Measurements from ENCODE around the gene SPTBN2.
A peak's percentile ranks its signal among the peaks of the same experiment; 100 is the strongest.
"Not testable (repeated sequence)": the region's sequence is repeated elsewhere in the genome, so short reads cannot be mapped to it uniquely, and the experiment has no call there.

Gene SPTBN2

DNA sequence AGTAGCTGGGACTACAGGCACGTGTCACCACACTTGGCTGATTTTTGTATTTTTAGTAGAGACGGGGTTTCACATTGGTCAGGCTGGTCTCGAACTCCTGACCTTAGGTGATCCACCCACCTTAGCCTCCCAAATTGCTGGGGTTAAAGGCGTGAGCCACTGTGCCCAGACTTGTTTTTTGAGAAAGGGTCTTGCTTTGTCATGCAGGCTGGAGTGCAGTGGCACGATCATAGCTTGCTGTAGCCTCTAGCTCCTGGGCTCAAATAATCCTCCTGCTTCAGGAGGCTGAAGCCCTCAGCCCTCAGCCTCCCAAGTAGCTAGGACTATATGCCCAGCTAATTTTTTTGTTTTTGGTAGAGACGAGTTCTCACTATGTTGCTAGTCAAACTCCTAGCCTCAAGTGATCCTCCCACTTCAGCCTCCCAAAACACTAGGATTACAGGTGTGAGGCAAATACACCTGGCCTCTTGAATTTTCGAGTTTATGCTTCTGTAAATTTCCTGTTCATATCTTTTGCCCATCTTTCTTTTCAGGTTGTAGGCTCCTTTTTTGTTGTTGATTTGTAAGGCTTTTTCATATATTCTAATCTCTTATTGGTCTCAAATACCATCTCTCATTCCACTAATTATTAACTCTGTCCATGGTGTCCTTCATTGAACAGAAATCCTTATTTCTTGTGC is 47.9 kb downstream of the SPTBN2 start:
- DNase-seq: no peak

GRCh38 chr11:66677599-66678375 is 51.2 kb downstream of the SPTBN2 start, which contains the start of gene RBM4B:
Gene RBM4B (minus strand): TSS chr11:66677887. CDS start chr11:66677079, 808 bp downstream.
- DNase-seq: peak; percentile 73

GRCh38 chr11:66676931-66677598 is 52.0 kb downstream of the SPTBN2 start:
- DNase-seq: peak; percentile 48

DNA sequence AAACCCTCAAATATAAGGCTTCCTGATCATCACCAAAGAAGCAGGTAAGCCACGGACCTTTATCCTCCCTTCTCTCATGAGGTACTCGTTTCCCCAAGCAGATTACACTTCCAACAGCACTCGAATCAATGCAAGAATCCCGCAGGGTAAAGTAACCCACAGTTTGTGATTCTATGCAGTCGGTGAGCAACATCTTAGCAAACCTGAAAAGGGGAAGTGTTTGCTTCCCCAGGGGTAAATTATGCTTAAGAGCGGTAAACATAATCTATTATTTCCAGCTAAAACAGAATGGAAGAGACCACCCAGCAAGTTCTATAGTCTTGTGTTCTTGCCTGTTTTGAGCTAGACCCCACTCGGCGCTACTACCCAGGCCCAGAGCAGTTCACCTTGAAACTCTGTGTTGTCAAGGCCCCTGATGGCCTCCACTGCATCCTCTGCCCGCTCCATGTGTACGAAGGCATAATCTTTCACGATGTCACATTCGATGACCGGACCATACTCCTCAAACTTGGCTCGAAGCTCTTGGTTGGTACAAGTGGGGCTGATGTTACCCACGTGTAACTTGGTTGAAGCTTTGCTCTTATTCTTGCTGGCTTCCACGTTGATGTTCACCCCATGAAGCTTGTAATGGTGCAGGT is 52.6 kb downstream of the SPTBN2 start:
- no peak for DNase-seq

DNA sequence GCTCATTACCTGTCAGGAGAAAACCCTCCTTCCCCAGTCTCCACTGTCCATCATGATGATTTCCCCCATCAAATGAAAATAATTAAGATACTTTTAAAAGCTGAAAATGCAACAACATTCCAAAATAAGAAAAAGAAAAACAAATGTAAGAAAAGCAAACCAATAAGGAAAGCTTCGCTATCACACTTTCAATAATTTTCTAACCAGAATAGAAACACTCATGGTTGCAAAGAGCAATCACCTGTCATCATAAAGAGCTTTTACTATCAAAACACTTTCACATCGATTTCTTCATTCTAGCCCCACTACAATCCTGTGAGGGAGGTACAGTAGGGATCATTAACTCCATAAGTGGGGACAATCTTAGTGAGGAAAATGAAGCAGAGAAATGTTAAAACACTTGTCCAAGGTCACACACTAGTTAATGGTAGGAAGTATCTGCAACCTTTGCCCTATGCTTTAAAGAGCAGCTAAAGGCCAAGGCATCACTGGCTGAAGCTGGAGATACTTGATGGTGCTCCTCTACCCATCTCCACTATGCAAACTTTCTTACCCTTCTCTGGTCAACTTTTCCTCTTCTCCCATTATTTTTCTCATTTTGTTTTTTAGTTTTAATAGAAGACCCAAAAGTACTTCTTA is 53.9 kb downstream of the SPTBN2 start:
- peak; percentile 39 for DNase-seq

DNA sequence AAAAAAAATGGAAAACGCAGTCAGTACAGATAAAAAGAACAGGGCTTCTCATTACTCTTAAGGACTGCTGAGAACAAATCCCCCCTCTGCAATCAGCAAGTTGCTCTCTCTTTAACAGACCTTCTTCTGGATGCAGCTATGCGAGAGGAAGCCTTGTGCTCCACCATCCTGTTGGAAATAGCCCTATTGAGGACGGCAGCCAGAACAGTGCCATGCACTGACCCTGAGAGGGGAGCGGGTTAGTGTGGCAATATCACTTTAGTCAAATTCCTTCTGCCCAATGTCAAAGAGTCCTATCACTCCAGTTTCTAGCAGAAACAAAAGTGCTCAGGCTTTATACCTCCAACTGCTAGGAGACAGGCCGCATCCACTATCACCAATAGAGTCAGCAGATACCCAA is 58.2 kb downstream of the SPTBN2 start:
- no peak for DNase-seq

DNA sequence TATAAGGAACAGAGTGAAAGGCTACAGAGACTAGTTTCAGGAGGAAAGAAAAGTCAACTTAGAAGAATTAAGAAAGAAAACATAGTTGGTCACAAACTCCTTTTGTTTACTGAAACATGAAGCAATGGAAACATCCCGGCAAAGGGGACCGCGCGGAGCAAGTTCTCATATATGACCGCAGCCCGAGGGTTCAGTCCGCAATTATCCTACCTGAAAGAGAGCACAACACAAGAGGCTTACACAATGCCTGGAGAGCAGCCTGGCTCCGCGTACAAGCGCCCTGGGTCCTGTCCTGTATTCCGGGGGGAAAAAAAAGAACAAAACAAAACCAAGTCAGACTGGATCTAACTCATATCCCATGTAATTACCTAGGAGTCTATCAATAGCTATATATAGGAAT is 63.6 kb downstream of the SPTBN2 start:
- no peak for DNase-seq

- DNase-seq: no peak
Observed at GRCh38 chr11:66663741-66664296, 65.2 kb downstream of the SPTBN2 start.

GRCh38 chr11:66659763-66660162 is 69.3 kb downstream of the SPTBN2 start:
- no peak for DNase-seq

- no peak for DNase-seq
Observed at GRCh38 chr11:66653123-66653522, 75.9 kb downstream of the SPTBN2 start.

GRCh38 chr11:66652651-66653050 is 76.4 kb downstream of the SPTBN2 start:
- no peak for DNase-seq

DNA sequence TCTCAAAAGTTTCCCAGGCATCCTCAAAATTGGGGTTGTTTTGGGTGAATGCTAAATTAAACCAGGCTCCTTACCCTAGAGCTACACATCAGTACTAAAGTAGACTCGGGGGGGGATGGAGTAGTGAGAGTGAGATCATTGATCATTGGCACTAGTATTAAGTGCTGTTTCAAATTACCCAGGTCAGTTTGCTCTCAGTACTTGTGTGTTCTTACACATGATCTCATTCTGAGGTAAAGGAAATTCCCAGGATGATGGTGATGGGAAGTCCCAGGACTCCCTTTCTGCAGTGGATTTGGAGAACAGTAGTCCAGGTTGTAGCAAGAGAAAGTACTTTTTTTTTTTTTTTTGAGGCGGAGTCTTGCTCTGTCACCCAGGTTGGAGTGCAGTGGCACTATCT is 78.0 kb downstream of the SPTBN2 start:
- no peak for DNase-seq

- DNase-seq: no peak
Observed at GRCh38 chr11:66649903-66650302, 79.1 kb downstream of the SPTBN2 start.

- DNase-seq: no peak
Observed at GRCh38 chr11:66646828-66647227, 82.2 kb downstream of the SPTBN2 start.

DNA sequence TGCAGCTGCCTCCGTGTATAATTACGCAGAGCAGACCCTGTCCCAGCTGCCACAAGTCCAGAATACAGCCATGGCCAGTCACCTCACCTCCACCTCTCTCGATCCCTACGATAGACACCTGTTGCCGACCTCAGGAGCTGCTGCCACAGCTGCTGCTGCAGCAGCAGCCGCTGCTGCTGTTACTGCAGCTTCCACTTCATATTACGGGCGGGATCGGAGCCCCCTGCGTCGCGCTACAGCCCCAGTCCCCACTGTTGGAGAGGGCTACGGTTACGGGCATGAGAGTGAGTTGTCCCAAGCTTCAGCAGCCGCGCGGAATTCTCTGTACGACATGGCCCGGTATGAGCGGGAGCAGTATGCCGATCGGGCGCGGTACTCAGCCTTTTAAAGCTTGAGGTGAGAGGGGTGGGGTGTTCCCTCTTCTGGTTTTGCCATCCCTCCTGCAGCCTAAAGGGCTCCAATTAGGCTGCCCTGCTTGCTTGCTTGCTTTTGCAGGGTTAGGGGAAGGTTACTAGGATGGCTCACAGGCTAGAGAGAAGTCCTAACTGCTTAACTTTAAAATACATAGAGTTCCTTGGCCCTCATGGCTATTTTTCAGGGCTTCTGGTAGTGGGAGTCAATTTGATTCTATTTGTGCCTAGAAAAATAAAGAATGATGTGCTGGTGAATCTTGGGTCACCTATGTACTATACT is 85.1 kb downstream of the SPTBN2 start:
- DNase-seq: no peak

- DNase-seq: no peak
Observed at GRCh38 chr11:66641834-66642233, 87.2 kb downstream of the SPTBN2 start.

DNA sequence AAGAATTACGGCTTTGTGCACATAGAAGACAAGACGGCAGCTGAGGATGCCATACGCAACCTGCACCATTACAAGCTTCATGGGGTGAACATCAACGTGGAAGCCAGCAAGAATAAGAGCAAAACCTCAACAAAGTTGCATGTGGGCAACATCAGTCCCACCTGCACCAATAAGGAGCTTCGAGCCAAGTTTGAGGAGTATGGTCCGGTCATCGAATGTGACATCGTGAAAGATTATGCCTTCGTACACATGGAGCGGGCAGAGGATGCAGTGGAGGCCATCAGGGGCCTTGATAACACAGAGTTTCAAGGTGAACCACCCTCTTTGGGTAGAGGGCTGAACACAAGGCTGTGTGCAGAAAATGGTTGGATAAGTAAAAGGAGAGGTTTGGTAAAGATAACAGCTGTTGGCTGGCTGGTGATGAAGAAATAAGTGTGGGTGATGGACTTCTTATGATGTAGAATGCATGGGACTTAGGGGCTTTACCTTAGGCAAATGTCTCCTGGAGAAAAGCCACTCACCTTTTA is 89.1 kb downstream of the SPTBN2 start:
- not testable (repeated sequence) for DNase-seq

GRCh38 chr11:66639066-66639813 is 89.8 kb downstream of the SPTBN2 start:
- DNase-seq: no peak

DNA sequence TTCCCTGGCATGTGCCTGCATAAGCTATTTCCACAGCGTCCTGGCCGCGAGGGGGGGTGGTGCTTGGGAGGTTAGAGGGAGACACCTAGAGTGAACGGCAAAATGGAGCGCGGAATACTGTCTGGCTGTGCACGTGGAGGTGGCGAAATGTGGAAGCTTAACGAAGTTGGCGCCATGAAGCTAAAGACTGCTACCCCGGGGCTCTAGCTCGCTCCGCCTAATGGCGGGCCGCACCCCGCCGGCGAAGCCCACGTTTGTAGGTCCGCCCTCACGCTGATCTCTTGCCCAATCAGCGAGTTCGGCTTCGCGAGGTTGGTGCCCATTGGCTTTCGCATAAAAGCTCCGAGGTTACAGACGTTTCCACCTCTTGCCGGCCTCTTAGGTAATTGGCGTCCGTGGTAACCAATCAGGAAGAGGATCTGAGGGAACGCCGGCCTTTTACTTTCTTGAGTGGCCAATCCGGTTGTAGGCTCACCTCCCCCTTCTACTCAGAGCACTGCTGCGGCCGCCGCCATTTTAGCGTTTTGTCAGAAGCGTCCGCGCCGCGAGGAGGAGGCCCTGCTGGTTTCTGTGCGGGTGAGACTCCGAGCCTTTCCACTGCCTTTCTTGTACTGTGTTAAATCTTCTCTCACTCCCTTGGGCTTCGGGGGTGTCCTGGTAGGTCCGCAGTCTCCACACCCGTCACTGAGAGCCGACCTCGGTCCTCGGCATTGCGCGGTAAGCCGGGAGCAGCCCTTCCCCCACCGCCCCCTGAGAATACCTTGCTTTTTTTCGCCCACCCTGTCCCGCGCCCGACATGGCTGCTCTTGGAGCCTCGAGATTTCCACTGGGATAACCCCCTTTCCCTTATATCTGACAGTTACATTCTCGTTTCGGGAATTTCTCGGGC is 90.6 kb downstream of the SPTBN2 start, which contains the start of gene RBM4:
RBM4 (plus strand) TSS at position 527 of the 889 bp plus-strand sequence. CDS start 1,009 bp downstream, outside the sequence.
- peak; percentile 98 for DNase-seq

Data from NCI-H2029 treated with DMSO at 0.1 percent for 48 hours (cell line).